A549 treated with RU486 at 1 μM for 4 hours (cell line): ENCODE results near the gene CCDC126. TPM values are rescaled to one million over a fixed set of nuclear protein-coding genes. Genes with fewer than 3 reads are reported as not detected.

Experiments used
- total RNA-seq: library from RNA; stranded (reverse); fragments of 200-300 nt; extraction: Qiagen RNA extraction; gene quantifications from 5 replicates; pipeline ENCODE4 v1.2.3, GENCODE V29; 2022; ENCODE audit warnings: low read depth

CCDC126 gene, protein sequence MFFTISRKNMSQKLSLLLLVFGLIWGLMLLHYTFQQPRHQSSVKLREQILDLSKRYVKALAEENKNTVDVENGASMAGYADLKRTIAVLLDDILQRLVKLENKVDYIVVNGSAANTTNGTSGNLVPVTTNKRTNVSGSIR
- total RNA-seq: 2.6 to 3.6 TPM (median 3.0 TPM) in 5 replicates

GRCh38 chr7:23597094-23598091 lies at the start of gene CCDC126:
Gene CCDC126, plus strand, starts transcription at chr7:23597382. Its CDS starts 13,934 bp downstream, at chr7:23611316.

GRCh38 chr7:23679898-23680413 lies 82.8 kb downstream of the CCDC126 start, which contains the start of gene FAM221A:
Gene FAM221A, plus strand, starts transcription at chr7:23680199. Its CDS starts 20 bp downstream, at chr7:23680219.

Other genes starting within 250 kb of the CCDC126 start
- 15.8 to 28.0 TPM (median 25.1 TPM) in 5 replicates for gene IGF2BP3, start 126.9 kb upstream of the CCDC126 start, total RNA-seq
- gene TRA2A, start 65.4 kb upstream of the CCDC126 start, total RNA-seq: 70.1 to 91.6 TPM (median 73.3 TPM) in 5 replicates
- 0.21 to 0.42 TPM (median 0.25 TPM) in 5 replicates for gene FAM221A, start 82.8 kb downstream of the CCDC126 start, total RNA-seq
- 0.48 to 1.2 TPM (median 0.89 TPM) in 5 replicates for gene STK31, start 112.8 kb downstream of the CCDC126 start, total RNA-seq